GM18909 (cell line): Measurements from ENCODE around the gene EPAS1.

Experiments used
- ATAC-seq: cut with Tn5 transposase; IDR thresholded peaks from one replicate; pipeline ENCODE4 v1.9.1; 2021; ENCODE audit warnings: mild to moderate bottlenecking; ENCODE audit not compliant: unreplicated experiment, poor library complexity

The EPAS1 gene

DNA sequence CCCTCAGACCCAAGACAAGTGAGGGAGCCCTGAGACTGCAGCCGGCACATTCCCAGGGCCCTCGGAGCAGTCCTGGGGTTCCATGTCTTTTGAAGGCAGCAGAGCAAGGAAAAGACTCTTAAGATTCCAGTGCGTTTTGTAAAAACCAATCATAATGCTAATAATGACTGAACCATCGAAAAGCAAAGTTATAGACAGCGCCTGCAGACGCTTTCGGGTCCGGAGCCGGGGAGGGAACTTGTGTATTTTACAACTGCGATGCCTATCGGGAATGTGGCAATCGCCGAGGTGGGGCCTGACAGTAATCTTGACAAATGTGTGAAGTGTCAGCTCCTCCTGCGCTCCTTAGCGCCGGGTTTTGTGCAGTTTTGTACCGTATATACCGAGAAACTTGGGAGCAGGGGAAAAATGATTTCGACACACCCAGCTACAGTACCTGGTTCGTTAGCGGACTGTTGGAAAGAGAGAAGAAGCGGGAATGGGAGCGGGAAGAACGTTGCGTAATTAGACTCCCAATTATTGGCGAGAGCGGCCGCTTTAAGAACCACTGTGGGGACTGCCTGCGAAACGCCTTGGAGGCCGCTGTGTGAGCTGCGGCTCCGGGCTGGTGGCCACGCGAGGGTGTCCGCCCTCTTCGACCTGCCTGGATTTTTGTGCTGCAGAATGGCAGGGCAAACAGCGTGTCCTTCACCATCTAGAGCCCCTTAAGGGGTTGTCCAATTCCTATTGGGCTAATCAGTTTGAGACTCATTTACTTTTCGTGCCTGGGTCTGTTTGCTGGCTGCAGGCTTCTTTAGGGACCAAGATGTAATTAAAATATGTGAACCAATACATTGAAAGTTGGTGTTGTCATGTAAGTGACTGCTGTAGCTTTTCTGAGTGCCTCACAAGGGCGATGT lies 2.4 kb downstream of the EPAS1 start:
- no peak for ATAC-seq

DNA sequence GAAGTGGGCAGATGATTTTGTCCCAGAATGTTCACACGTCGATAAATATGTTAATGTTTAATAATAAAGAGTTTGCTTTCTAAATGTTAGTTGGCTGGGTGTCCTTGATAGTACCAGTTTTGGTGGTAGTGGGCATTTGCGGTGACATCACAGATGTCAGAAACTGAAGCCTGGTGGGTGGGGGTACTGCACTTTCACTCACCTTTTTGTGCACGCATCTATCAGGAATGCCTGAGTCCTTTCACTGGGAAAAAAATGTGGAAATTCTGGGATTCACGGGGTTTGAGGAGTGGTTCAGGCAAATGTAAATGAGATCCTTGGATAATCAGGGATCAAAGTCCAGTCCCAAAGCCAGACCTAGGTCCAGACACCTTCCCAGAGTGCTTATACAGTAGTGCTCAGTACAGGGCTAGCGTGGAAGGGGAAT lies 3.2 kb downstream of the EPAS1 start:
- ATAC-seq = no peak

DNA sequence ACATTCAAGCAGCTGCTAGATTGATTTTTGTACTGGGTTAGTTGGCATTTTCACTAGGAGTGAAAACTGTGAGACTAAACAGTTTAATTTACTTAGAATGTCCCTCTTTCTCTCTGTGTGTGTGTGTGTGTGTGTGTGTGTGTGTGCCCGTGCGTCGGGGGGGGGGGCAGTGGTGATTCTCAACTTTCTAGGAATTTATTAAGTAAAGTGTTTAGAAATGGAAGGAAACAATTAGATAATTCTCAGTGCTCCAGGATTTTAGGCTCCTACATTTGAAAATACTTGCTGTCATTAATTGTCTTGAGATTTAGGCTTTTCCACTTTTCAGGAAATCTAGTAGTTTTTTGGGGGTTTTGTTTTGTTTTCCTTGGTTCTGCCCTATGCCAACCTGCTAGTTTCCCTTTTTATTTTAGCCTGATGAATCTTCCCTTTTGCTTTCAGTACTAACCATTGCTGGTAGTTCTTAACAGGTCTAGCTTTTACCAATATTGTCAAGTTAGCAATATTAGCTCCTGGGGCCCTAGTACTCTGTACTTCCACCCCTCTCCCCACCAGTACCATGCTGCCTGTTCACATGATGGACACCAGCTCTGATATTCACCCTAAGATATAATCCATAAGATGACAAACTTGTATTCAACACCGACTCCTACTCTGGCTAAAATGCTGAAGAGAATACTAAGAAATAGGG lies 4.9 kb downstream of the EPAS1 start:
- no peak for ATAC-seq

DNA sequence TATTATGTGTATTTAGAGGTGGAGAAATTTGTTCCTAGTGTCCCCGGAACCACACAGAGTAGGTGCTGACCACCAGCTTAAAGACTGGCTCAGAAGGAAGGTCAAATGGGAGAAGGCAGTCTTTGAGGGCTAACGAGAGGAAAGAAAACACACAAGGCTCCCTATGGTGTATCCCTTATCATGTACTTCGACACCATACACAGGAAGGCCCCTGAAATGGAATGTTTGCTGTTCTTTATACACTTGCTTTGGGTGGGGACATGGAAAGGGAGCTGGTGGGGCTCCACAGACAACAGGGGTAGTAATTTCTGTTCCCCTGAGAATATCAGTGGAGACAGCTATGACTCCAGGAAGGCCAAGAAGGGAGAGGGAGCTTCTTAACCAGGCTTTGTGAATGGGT lies 6.0 kb downstream of the EPAS1 start:
- no peak for ATAC-seq

DNA sequence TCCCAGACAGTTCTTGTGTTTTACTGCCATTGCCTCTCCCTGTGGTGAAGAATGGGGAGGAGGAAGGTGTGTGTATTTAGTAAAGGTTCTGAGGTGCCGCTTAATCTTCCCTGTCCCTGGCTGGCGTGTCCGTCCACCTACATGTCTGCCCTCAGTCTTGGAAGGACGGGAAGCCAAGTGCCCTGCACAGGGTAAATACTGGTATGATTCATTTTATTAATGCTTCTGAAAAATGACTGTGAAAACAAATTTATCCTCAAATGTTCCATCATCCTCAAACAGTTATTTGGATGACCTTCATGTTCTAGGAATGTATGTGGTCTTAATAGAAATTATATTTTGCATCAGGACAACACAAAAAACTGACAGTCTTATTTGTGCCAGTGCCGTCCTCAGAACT lies 6.6 kb downstream of the EPAS1 start:
- no peak for ATAC-seq

DNA sequence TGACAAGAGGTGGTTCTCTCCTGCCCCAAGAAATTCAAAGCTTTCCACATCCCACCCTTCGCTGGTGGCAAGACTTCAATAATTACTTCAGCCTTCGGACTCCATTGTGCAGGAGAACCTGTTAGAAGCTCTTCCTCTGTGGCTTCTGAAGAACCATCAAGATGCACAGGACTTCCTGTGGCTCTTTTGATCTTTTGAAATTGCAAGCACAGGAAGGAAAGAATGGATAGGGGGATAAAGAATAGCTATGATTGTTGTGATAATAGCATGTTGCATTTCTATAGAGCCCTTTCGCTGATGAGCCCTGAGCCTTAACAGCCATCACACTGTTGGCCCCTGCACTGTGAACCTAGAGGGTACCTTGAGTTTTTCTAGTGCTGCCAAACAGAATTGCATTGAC lies 7.4 kb downstream of the EPAS1 start:
- ATAC-seq = no peak

DNA sequence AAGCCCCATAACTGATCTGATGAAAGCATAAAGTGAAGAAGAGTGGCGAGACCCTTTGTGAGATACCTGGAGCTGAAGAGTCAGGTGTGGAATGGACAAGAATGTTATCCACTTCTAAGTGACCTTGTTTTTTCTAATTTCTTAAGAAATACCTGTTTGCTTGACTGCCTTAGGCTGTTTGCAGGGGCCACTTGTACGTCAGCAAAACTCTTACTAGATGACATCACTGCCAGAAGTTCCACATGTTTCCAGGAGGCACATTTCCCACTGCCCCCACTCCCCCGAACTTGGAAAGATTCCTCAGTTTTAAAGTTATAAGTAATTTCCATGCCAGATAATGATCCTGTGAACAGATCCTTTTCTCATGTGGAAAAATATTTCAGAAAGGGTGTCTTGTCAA lies 8.0 kb downstream of the EPAS1 start:
- no peak for ATAC-seq

DNA sequence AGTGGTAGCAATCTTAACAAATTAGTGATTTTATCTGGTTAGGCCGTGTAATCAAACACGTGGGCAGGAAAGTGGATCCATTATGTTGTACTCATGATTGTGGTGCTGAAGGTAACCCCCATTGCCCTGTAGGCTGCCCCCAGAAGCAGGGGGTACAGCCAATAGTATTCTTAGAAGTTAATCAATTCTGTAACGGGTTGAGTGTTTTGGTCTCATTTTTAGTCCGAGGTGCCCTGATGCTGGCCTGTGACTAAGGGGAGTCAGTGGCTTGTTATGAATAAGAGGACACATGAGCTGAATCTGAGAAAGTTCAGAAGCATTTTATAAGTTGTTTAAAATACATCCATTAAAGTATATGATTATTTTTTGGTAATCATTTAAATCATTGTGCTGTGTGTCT lies 8.6 kb downstream of the EPAS1 start:
- no peak for ATAC-seq

DNA sequence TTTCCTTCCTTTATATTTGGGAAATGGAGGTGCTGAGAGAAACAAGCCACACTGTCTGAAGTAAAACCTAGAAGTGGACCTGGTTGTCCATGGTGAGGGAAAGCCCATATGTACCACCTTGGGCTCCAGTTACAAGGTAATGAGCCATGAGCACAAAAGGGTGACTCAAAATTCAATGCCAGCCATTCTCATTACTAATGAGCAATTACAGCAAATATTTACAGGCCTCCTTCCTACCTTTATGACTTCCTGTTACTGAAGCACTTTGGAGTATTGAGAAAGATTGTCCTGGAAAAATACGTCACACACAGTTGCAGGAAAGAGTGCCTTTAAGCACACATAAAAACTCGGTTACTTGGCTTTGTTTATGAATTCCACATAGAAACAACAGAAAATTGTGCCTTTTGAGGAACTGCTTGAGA lies 9.1 kb downstream of the EPAS1 start:
- ATAC-seq = no peak

DNA sequence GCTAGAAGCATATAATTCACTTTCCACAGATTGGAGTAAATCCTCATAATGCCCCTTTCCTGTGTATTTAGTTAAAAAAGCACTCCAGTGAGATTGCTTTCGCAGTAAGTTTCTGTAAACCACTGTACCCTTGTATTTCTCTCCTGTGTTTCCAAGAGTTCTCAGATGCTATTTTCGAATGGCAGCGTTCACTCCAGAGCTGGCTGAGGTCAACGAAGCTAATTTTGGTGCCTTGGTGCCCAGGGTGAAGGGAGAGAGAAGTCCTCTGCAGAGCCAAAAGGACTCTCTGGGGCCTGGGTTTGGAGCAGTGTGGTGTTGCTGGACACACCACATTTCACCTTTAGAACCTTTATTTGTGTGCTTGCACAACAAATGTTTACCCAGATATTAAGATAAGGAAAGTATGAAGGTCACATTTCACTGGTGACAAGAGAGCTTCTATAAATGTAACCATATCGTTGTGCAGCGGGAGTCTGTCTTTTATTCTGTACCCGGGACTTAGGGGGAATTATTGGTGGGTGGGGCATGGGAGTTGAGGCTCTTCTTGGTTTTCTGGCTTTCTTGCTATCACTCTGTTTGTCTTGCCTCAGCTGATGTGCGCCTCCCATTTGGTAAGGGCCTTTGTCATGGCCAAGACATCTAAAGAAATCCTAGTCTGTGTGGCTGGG lies 9.9 kb downstream of the EPAS1 start:
- no peak for ATAC-seq

DNA sequence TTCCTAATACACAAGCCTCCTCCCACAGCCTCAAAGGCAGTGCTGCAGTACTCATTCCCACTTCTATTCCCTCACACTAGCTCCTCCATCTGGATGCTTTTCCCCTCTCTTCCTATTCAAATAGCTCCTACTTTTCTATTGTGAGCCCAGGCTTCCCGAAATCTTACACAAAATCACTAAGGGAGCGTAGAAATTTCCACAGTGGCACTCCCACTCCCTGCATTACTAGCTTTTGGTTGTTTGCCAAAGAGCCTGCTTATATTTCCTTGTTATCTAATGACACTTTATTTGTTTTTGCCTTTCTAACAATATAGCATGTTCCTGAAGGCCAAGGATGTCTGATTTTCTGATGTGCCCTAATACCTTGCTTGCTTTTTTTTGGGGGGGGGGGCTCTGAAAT lies 10.9 kb downstream of the EPAS1 start:
- no peak for ATAC-seq

DNA sequence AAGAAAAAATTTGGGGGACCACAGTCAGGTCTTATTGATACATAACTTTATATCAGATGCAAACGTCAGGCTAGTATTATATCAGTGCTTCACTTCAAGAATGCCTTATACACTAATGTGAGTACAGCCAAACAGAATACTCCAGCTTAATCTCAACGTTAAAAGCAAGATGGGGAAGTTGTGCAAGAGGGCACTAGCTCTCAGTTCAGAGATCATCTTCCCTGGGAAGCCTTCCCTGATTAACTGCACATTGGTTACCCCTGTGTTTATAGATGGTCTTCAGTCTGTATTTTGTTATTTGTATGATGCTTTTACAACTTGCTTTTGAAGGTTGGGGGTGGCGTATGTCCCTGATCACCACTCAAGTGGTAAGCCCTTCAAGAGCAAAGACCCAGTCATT lies 11.4 kb downstream of the EPAS1 start:
- no peak for ATAC-seq

DNA sequence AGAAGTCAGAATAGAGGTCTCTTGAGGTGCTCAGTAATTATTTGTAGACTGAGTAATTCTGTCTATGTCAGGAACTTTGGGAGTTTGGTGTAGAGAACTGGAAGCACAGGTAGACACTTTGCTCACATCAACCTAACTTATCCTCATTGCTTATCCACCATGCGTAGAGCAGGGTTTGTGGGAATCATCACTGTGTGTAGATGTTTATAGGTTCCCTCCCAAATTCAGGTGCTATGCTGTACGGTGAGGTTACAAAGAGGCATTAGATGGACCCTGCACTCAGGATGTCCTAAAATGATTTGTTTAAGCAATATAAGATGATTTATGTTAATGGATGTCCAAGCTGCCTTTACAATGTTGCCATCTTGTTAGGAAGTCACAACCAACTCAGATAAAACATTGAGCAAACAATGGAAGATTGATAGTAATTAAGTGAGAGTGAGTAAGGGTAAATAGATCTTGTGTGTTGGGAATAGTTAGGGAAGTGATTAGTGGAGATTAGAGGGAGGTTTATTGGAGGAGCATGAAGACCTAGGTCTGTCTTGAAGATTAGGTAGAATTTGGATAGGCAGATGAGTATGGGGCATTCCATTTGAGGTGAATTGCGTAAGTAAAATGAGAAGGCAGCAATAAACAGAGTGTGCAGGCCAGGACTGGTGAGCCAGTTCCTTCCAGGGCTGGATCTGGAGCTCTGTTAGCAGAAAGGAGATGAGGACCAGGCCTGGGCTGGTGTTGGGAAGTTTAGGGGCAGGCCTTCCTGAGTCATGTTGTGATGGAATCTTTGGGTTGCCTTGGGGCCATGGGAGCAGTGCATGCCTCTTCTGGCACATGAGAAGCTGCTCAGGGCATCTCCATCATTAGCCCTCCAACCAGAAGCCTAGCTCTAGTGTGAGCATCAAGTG lies 12.1 kb downstream of the EPAS1 start:
- ATAC-seq = no peak

DNA sequence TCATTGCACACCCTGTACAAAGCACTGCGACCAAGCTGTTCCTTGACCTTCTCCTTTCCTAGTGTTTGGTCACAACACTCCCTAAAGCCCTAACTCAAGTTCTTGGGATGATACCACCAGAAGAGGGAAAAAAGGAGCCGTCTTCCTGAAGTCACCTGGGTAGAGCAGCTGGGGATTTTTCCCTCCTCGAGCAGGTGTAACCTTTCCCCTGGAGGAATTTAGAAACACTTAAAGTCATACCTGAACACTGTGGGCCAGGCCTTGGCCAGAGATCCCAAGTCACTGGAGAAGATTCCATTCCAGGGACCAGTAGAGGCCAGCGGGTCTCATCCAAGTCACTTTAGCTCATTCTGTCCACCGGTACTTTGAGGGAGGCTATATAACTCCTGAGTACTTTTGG lies 13.2 kb downstream of the EPAS1 start:
- ATAC-seq = no peak

DNA sequence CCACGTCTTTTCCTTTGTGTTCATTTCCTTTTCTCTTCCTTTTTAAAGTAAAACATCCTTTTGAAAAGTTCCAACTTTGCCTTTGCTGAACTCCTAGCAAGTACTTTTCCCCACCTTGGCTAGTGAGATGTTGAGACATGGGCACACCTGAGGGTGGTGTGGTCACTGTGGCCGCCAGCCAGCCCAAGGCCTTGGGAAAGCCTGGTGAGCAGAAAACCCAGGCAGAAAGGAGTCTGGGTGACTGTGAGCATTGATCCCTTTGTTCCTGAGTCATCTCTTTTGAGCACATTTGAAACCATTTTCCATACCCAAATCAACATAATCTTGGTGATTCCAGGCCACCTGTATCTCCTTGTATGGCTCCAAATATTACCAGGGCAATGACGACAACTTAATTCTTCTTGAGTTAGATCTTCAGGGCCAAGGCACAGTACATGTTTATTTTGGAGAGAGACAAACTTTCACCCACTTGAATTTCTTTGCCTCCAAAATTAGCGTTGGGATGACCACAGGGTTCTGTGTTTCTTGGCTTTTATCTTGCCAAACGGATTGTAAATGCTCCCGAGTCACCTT lies 14.5 kb downstream of the EPAS1 start:
- ATAC-seq = no peak

DNA sequence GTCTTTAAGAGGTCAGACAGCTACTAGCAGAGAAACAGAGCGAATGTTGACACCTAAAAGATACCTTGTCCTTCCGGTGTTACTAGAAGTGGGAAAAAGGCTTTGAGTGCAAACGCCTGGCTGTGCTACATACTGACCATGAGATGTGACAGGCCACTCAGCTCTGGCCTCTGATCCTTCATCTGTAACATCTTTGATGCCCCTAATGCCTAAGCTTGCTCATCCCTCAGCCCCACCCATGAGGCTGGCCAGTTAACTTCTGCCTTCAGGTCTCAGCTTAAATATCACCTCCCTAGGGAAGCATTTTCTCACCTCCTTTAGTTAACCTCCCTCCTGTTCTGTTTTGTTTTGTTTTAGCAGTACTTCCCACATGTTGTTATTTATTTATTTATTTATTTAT lies 15.9 kb downstream of the EPAS1 start:
- ATAC-seq = no peak

DNA sequence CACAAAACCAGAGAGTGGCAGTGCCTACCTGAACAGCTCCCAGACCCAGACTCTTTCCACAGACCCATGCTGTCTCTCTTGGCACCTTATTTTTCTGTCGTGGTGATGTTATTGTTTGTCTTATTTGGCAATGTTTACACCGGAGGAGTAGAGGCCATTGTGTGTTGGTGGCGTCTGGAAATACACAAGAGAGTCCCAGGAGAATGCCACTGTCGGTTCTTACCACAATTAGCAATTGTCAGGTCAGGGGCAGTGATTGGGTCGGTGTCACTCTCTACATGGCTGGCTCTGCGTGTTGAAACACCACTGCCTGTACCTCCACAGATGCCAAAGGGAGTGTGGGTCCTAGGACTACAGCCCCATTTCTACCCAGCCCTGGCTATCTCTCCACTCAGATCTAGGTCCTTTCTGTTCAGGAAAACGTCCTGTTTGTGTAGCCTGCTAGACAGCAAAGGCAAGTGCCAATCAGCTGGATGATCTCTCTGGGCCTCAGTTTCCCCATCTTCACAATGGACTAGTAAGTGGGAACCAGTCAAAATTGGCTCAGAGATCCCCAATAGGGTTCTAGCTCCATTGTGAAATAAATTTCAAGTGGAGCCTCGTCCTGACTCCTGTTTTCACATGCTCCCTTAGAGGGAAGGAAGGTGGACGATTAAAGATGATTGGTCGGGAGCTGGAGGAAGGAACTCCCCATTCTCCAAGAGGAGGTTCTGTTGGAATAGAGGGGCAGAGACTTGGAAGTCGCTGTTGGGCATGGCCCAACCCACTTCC lies 17.0 kb downstream of the EPAS1 start:
- ATAC-seq = no peak

DNA sequence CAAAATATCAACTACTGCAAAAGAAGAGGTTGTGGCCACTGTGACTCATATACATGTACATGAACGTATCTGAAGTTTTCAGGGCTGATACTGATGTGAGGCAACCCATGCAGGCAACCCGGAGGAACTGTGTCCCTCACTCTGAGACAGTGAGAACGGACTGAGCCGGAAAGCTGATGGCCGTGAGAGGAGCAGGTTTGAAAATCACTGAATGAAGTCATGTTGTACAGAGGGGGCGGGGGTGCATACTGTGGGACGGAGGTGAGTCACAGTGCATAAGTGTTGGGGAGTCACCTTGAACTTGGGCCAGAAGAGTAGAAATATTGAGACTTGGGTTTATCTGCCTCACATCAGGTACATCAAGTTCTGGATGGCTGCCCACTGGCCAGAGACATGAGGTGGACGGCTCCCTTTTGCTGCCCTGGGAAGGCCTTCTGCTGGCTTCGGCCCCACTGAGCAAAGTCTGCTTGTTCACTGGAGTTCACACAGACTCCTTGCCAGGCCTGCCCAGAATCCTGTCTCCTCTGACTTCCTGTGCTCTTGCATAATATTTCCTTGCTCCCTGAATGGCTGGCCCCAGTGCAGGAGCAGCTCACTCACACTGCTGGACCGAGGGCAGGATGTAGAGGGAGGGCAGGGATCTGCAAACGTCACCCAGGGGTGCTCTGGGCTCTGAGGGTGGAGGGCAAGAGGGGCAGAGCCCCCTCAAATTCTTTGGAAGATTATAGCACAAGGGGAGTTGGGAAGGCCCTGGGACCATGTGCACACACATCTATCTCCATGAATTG lies 18.1 kb downstream of the EPAS1 start:
- no peak for ATAC-seq
